CD4-positive, CD25-positive, alpha-beta regulatory T cell (primary cell): ENCODE results near the gene OGFOD2. TPM values are rescaled to one million over a fixed set of nuclear protein-coding genes. Genes with fewer than 3 reads are reported as not detected.

ENCODE experiments used
- ATAC-seq, 2 donors: fragments of 150-1000 bp; cut with Tn5 transposase; one replicate each; pipeline ENCODE4 v1.10.0; 2021; ENCODE audit warnings: low read depth in 2 of 2, moderate number of reproducible peaks in 2 of 2, moderate library complexity in 1 of 2
- DNase-seq, 3 donors: peaks; one replicate each; pipeline versions ENCODE4 v3.0.0 to v3.0.0-alpha.2; 2012 to 2022; ENCODE audit warnings: mixed read lengths in 1 of 3
- H3K27ac ChIP-seq: one replicate; pipeline ENCODE4 v1.7.0; 2013; ENCODE audit warnings: mild to moderate bottlenecking, low read length; ENCODE audit not compliant: insufficient read depth, poor library complexity, severe bottlenecking
- H3K27me3 ChIP-seq: one replicate; pipeline ENCODE4 v1.7.0; 2013; ENCODE audit warnings: low read length; ENCODE audit not compliant: control insufficient read depth, insufficient read depth
- H3K36me3 ChIP-seq: one replicate; pipeline ENCODE4 v1.7.0; 2013; ENCODE audit warnings: mild to moderate bottlenecking, low read length, moderate library complexity; ENCODE audit not compliant: control insufficient read depth, insufficient read depth
- H3K4me1 ChIP-seq: 2 replicates; pipeline ENCODE4 v1.7.0; 2013; ENCODE audit warnings: mild to moderate bottlenecking, low read length; ENCODE audit not compliant: insufficient read depth, control insufficient read depth, poor library complexity, severe bottlenecking
- H3K4me3 ChIP-seq: one replicate; pipeline ENCODE4 v1.7.0; 2013; ENCODE audit warnings: low read depth, mild to moderate bottlenecking, low read length, moderate library complexity
- H3K9me3 ChIP-seq, 2 experiments: 1 replicate in 1 of 2; 2 replicates in 1 of 2; pipeline ENCODE4 v1.7.0; 2013; ENCODE audit warnings: low read length in 2 of 2, mild to moderate bottlenecking in 1 of 2, moderate library complexity in 1 of 2; ENCODE audit not compliant: control insufficient read depth in 2 of 2
- H3K27ac Mint-ChIP-seq, 3 donors: one replicate each; pipeline ENCODE4 v1.8.0; 2020 to 2022; ENCODE audit warnings: mild to moderate bottlenecking in 3 of 3, mixed read lengths in 3 of 3, moderate library complexity in 2 of 3
- H3K27me3 Mint-ChIP-seq: one replicate; pipeline ENCODE4 v1.8.0; 2022; ENCODE audit warnings: mild to moderate bottlenecking, mixed read lengths
- H3K36me3 Mint-ChIP-seq: one replicate; pipeline ENCODE4 v1.8.0; 2020; ENCODE audit warnings: mixed read lengths
- H3K4me1 Mint-ChIP-seq, 4 donors: one replicate each; pipeline ENCODE4 v1.8.0; 2020 to 2022; ENCODE audit warnings: mixed read lengths in 4 of 4, mild to moderate bottlenecking in 1 of 4
- H3K4me3 Mint-ChIP-seq, 4 donors: one replicate each; pipeline ENCODE4 v1.8.0; 2020 to 2022; ENCODE audit warnings: mild to moderate bottlenecking in 4 of 4, mixed read lengths in 4 of 4, moderate library complexity in 3 of 4
- H3K9me3 Mint-ChIP-seq, 7 donors: one replicate each; pipeline ENCODE4 v1.8.0; 2020 to 2022; ENCODE audit warnings: mixed read lengths in 7 of 7, mild to moderate bottlenecking in 3 of 7, moderate library complexity in 2 of 7
- polyA plus RNA-seq, 4 donors: library from polyadenylated mRNA; unstranded; fragments of 300-500 nt; fragmentation: Illumina TruSeq; gene quantifications; one replicate each; pipeline ENCODE4 v1.2.3, GENCODE V29; 2021
- total RNA-seq: library from RNA; stranded (reverse); gene quantifications from one replicate; pipeline ENCODE4 v1.2.3, GENCODE V29; 2022

Gene OGFOD2
- total and polyA plus RNA-seq, 5 donors from 2014 or later: 12.5 to 20.6 (median 14.3) TPM

DNA sequence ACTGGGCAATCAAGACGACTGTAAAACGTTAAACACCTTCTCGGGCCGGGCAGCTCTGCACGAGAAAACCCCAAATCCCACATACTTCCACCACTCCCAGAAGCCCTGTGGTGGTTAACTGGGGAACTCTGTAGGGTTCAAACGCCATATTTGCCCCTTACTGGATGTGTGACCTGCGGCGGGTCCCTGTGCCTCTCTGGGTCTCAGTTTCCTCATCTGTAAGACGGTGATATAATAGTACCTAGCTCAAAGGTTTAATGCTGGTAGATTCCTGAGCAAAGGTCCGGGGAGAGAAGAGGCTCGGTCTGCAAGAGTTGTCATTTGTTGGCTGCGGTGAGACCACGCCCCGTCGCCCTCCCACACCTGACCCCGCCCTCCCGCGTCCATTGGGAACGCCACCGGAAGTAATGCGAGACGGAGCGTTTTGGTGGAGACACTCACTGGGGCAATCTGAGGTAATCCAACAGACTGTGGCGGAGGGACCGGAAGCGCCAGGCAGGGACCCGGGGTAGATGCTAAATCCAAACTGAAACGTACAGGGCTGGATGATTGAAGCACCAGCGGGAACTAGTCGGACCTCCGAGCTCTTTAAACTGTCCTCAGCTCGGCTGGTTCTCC lies 661 bp upstream of the OGFOD2 start:
- Histone ChIP-seq H3K4me3 (peak overlapping the region; percentile 91), H3K27me3 (no peaks in the 10 kb centered on the region), H3K27ac (peak overlapping the region; percentile 99), H3K36me3 (no peaks in the 10 kb centered on the region), H3K9me3 (no peaks in the 10 kb centered on the region), H3K4me1 (peaks cover 36% of the 10 kb centered on the region)
- H3K9me3 Mint-ChIP-seq: no peaks in the 10 kb centered on the region
- H3K27me3 Mint-ChIP-seq: peaks cover 6% of the 10 kb centered on the region
- DNase-seq (peak; percentile 98 to 99 (median 98)), ATAC-seq (peak; percentile 86 to 87)
- peak overlapping the region; percentile 99 to 100 (median 100) for H3K27ac Mint-ChIP-seq
- peaks cover 6 to 42% (median 21%) of the 10 kb centered on the region in 4 donors for H3K4me1 Mint-ChIP-seq
- peak overlapping the region; percentile 98 to 100 (median 98) for H3K4me3 Mint-ChIP-seq
- no peaks in the 10 kb centered on the region for H3K36me3 Mint-ChIP-seq

DNA sequence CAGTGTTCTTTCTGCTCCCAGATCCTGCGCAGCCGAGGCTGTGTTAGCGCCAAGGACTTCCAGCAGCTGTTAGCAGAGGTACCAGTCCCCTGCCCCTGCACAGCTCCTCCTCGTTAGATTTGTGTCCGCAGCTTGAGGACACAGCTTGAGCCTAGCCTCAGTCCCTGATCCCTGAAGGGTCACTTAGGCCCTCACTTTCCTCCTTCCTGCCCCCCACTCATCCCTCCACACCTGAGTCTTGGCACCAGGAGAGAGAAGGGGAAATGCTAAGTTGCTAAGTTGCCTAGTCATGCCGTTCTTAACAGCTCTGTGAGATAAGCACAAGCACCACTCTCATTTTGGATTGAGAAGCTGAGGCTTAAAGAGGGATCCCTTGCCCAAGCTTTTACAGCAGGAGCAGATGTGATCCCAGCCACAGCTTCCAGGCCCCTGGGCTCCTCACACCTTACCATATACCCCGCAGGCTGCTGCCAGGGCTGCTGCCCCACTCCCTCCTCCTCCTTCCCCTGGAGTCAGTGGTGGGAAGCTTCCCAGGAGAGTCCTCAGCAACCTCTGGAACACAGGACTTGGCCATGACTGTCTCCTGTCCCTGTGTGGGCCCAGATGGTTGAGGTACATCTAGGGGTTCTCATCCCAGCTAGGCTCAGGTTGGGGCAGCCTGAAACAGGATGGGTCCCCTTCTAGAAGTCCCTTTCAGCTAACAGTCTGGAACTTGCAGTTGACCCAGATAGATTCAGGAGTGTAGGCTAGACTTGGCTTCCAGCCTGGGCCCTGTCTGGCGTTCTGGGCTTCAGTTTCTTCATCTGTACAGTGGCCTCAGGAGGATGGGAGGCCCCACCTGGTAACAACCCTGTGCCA lies 975 bp downstream of the OGFOD2 start:
- H3K4me1 ChIP-seq: peaks cover 44% of the 10 kb centered on the region
- Mint-ChIP-seq H3K27ac (peak overlapping the region; percentile 99 to 100 (median 100)), H3K9me3 (no peaks in the 10 kb centered on the region), H3K4me1 (peaks cover 5 to 51% (median 23%) of the 10 kb centered on the region in 4 donors), H3K27me3 (peaks cover 6% of the 10 kb centered on the region), H3K4me3 (peak overlapping the region; percentile 98 to 100 (median 98)), H3K36me3 (no peaks in the 10 kb centered on the region)
- H3K4me3 ChIP-seq: peak overlapping the region; percentile 91
- peak overlapping the region; percentile 99 for H3K27ac ChIP-seq
- H3K27me3 ChIP-seq: no peaks in the 10 kb centered on the region
- ATAC-seq: no peak
- no peaks in the 10 kb centered on the region for H3K36me3 ChIP-seq
- H3K9me3 ChIP-seq: no peaks in the 10 kb centered on the region
- DNase-seq: no peak

DNA sequence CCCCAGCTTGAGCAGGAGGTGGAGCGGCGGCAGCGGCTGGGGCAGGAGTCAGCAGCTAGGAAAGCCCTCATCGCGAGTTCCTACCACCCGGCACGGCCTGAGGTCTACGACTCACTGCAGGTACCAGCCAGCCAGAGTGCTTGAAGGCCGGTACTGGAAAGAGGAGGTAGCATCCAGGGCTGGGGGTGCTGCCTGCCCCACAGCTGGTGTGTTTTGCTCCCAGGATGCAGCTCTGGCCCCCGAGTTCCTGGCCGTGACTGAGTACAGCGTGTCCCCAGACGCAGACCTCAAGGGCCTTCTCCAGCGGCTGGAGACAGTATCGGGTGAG lies 1.6 kb downstream of the OGFOD2 start:
- Mint-ChIP-seq H3K4me1 (peaks cover 5 to 54% (median 23%) of the 10 kb centered on the region in 4 donors), H3K27ac (no peak overlapping the region), H3K27me3 (peaks cover 6% of the 10 kb centered on the region), H3K36me3 (no peaks in the 10 kb centered on the region), H3K9me3 (no peaks in the 10 kb centered on the region), H3K4me3 (peak overlapping the region; percentile 50 to 100 (median 98))
- Histone ChIP-seq H3K27me3 (no peaks in the 10 kb centered on the region), H3K27ac (no peak overlapping the region), H3K9me3 (no peaks in the 10 kb centered on the region), H3K4me1 (peaks cover 49% of the 10 kb centered on the region), H3K36me3 (no peaks in the 10 kb centered on the region), H3K4me3 (no peak overlapping the region)
- DNase-seq (no peak), ATAC-seq (no peak)

DNA sequence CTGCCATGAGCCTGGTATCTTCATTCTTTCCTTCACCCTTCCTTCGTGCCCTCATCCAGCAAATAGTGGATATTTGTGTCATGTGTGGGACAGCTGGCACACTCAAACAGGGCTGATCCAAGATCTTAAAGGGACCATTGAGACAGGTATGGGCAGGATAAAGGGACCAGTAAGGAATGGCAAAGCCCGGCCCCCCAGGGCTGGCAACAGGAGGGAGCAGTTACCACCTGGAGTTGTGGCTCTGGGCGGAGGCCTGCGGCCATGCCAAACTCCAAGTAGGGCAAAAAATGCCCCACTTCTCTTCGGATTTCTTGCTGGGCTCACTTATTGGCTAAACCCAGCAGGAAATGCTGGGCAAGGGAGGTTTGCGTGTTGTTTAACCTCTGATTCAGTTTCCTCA lies 2.1 kb downstream of the OGFOD2 start:
- H3K36me3 ChIP-seq: no peaks in the 10 kb centered on the region
- peaks cover 6% of the 10 kb centered on the region for H3K27me3 Mint-ChIP-seq
- peaks cover 55% of the 10 kb centered on the region for H3K4me1 ChIP-seq
- peak overlapping the region in 3 of 4 donors; percentile 68 to 100 (median 88) for H3K4me3 Mint-ChIP-seq
- H3K4me1 Mint-ChIP-seq: peaks cover 5 to 59% (median 25%) of the 10 kb centered on the region in 4 donors
- DNase-seq: no peak
- H3K9me3 ChIP-seq: no peaks in the 10 kb centered on the region
- H3K27ac Mint-ChIP-seq: no peak overlapping the region
- H3K27me3 ChIP-seq: no peaks in the 10 kb centered on the region
- no peaks in the 10 kb centered on the region for H3K9me3 Mint-ChIP-seq
- H3K36me3 Mint-ChIP-seq: no peaks in the 10 kb centered on the region
- ATAC-seq: no peak
- H3K4me3 ChIP-seq: no peak overlapping the region
- no peak overlapping the region for H3K27ac ChIP-seq

DNA sequence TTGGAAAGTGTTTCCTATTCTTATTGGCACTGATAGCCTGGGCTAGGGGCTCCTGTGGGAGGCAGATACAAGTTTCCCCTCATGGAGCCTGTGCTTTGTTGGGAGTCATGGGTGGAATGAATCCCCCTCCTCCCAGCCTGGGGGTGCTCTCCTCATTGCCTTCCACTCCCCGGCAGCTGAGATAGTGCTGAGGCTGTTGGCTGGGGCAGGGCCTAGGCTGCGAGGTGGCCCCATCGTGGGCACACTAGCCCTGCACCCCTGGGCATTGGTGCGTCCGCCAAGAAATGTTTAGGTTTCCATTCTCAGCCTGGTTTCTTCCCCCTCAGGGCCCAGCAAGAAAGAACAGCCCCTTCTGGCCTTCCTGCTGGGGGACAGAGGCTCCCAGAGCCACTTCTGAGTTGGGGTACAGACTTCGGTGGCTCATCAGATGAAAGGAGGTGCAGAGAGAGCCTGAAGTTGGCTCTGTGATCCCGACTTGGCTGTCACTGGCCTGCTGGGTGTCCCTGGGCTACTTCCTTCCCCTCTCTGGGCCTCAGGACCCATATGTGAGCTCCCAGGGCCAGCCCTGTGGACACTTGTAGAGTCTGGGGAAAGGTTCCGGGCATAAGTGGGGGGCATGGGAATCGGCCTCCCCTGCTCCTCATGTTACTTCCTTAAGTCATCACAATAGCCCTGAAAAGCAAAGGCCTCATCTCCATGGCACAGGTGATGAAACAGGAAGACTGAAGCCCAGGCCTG lies 2.8 kb downstream of the OGFOD2 start:
- ATAC-seq (no peak), DNase-seq (no peak)
- H3K36me3 Mint-ChIP-seq: no peaks in the 10 kb centered on the region
- peaks cover 2% of the 10 kb centered on the region for H3K36me3 ChIP-seq
- no peaks in the 10 kb centered on the region for H3K9me3 Mint-ChIP-seq
- H3K27me3 ChIP-seq: no peaks in the 10 kb centered on the region
- no peak overlapping the region for H3K27ac ChIP-seq
- no peak overlapping the region for H3K27ac Mint-ChIP-seq
- H3K4me3 Mint-ChIP-seq: peak overlapping the region; percentile 39 to 100 (median 78)
- H3K27me3 Mint-ChIP-seq: peaks cover 6% of the 10 kb centered on the region
- no peak overlapping the region for H3K4me3 ChIP-seq
- peaks cover 61% of the 10 kb centered on the region for H3K4me1 ChIP-seq
- no peaks in the 10 kb centered on the region for H3K9me3 ChIP-seq
- peaks cover 5 to 65% (median 26%) of the 10 kb centered on the region in 4 donors for H3K4me1 Mint-ChIP-seq

DNA sequence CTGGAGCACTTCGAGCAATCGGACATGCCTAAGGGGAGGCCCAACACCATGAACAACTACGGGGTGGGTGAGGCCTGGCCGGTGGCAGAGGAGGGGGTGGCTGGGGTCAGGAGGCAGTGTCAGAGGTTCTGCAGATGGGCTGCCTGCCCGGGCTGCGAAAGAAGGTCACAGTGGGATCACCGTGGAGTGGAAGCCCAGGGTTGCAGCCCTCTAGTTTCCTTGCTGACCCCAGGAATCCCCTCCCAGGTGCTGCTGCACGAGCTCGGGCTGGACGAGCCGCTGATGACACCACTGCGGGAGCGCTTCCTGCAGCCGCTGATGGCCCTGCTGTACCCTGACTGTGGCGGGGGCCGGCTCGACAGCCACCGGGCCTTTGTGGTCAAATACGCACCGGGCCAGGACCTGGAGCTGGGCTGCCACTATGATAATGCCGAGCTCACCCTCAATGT lies 3.5 kb downstream of the OGFOD2 start:
- Histone ChIP-seq H3K36me3 (peaks cover 6% of the 10 kb centered on the region), H3K4me3 (no peak overlapping the region), H3K27ac (no peak overlapping the region), H3K9me3 (no peaks in the 10 kb centered on the region), H3K27me3 (no peaks in the 10 kb centered on the region), H3K4me1 (peaks cover 68% of the 10 kb centered on the region)
- Mint-ChIP-seq H3K4me3 (peak overlapping the region; percentile 39 to 100 (median 78)), H3K9me3 (no peaks in the 10 kb centered on the region), H3K4me1 (peaks cover 6 to 70% (median 29%) of the 10 kb centered on the region in 4 donors), H3K36me3 (no peaks in the 10 kb centered on the region), H3K27ac (no peak overlapping the region), H3K27me3 (peaks cover 6% of the 10 kb centered on the region)
- no peak for ATAC-seq
- no peak for DNase-seq

DNA sequence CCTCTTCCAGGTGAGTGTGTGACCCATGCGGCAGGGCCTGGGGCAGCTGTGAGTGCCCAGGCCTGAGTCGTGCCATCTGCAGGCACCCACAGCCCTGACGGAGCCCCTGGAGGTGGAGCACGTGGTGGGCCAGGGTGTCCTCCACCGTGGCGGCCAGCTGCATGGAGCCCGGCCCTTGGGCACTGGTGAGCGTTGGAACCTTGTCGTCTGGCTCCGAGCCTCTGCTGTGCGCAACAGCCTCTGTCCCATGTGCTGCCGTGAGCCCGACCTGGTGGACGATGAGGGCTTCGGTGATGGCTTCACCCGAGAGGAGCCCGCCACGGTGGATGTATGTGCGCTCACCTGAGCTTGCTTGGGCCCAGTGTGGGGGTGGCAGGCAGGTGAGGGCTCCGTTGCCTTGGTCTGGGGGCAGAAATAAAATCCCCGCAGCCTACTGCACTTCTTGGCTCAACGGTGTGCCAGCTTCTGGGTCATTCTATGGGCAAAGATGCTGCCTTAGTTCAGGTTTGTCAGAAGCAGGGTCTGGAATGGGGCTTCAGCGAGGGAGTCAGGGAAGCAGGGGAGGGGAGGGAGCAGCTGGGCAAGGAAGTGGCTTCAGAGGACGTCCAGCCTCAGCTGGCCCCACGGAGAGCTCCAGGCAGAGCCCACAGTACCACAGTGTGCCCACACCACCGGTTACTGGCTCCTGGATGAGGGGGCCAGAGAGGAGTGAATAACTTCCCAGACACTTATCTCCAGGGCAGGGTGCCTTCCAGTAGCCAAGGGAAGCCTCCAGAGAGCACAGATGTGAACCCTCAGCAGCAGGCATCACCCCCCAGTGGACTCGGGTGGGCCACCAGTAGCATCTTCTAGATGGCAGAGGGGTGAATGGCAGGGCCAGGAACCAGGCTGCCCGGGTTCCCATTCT lies 4.2 kb downstream of the OGFOD2 start:
- peaks cover 6 to 72% (median 26%) of the 10 kb centered on the region in 4 donors for H3K4me1 Mint-ChIP-seq
- Histone ChIP-seq H3K4me1 (peaks cover 71% of the 10 kb centered on the region), H3K9me3 (no peaks in the 10 kb centered on the region), H3K27me3 (no peaks in the 10 kb centered on the region), H3K27ac (peak overlapping the region; percentile 19), H3K4me3 (peak overlapping the region; percentile 70), H3K36me3 (peaks cover 6% of the 10 kb centered on the region)
- H3K4me3 Mint-ChIP-seq: peak overlapping the region; percentile 88 to 94 (median 91)
- H3K9me3 Mint-ChIP-seq: no peaks in the 10 kb centered on the region
- no peak for ATAC-seq
- H3K27me3 Mint-ChIP-seq: peaks cover 6% of the 10 kb centered on the region
- no peaks in the 10 kb centered on the region for H3K36me3 Mint-ChIP-seq
- peak overlapping the region in 1 of 3 donors; percentile 87 for H3K27ac Mint-ChIP-seq
- DNase-seq: no peak
